Lung (tissue), 12 donors: Measurements from ENCODE around the gene DNAJC1. TPM values are rescaled to one million over a fixed set of nuclear protein-coding genes. Genes with fewer than 3 reads are reported as not detected.

ENCODE experiments used
- ATAC-seq: fragments of 200-7000 bp; cut with Tn5 transposase; one replicate; pipeline ENCODE4 v1.9.1; 2020; ENCODE audit warnings: moderate number of reproducible peaks; ENCODE audit not compliant: insufficient read depth, low FRiP score
- DNase-seq, 3 donors: peaks; one replicate each; pipeline ENCODE4 v3.0.0-alpha.2; 2013 to 2017
- H3K27ac ChIP-seq, 2 donors: one replicate each; pipeline ENCODE4 v1.5.1; 2013; ENCODE audit warnings: mild to moderate bottlenecking in 2 of 2, moderate library complexity in 2 of 2, control low read depth in 1 of 2, inconsistent platforms in 1 of 2, low read depth in 1 of 2, low read length in 1 of 2
- H3K27me3 ChIP-seq, 3 donors: one replicate each; pipeline ENCODE4 v1.5.1; 2013; ENCODE audit warnings: low read length in 2 of 3; ENCODE audit not compliant: control insufficient read depth in 3 of 3, insufficient read depth in 3 of 3
- H3K36me3 ChIP-seq, 4 donors: one replicate each; pipeline ENCODE4 v1.5.1; 2013; ENCODE audit warnings: low read length in 4 of 4, mild to moderate bottlenecking in 1 of 4, moderate library complexity in 1 of 4; ENCODE audit not compliant: control insufficient read depth in 4 of 4, insufficient read depth in 4 of 4
- H3K4me1 ChIP-seq, 5 donors: one replicate each; pipeline ENCODE4 v1.5.1; 2013; ENCODE audit warnings: low read length in 5 of 5, mild to moderate bottlenecking in 2 of 5, moderate library complexity in 1 of 5; ENCODE audit not compliant: control insufficient read depth in 5 of 5, insufficient read depth in 5 of 5
- H3K4me3 ChIP-seq: one replicate; pipeline ENCODE4 v1.5.1; 2013; ENCODE audit warnings: mild to moderate bottlenecking, control low read depth, moderate library complexity
- H3K9ac ChIP-seq, 2 donors: one replicate each; pipeline ENCODE4 v1.5.1; 2013; ENCODE audit warnings: low read length in 2 of 2, control low read depth in 1 of 2; ENCODE audit not compliant: insufficient read depth in 1 of 2
- H3K9me3 ChIP-seq, 4 donors: one replicate each; pipeline ENCODE4 v1.5.1; 2013; ENCODE audit warnings: low read length in 3 of 4, mild to moderate bottlenecking in 1 of 4, moderate library complexity in 1 of 4; ENCODE audit not compliant: control insufficient read depth in 4 of 4, insufficient read depth in 3 of 4
- WGBS, 2 donors: extraction: QIAGEN DNeasy Blood & Tissue Kit; methylation state at CpG; one replicate each; pipeline ENCODE4 v1.1.7; 2013; 5-methylcytosine and 5-hydroxymethylcytosine counted together
- polyA plus RNA-seq, 2 donors: library from polyadenylated mRNA; stranded (reverse); fragments of 200-250 nt; gene quantifications; one replicate each; pipeline ENCODE4 v1.2.1, GENCODE V29; 2013
- total RNA-seq, 2 donors: library from RNA; depleted of rRNA in 1 of 2; stranded (reverse); fragments of >200 nt in 1 of 2; gene quantifications; one replicate each; pipeline ENCODE4 v1.2.1, GENCODE V29; 2014 to 2021
- TF ChIP-seq, protein P1 (sequence below): IDR thresholded peaks from 2 replicates; pipeline ENCODE4 v1.5.1; 2012; ENCODE audit warnings: mild to moderate bottlenecking; ENCODE audit errors: control extremely low read depth, extremely low read depth
- donor health status: control.
- donor health status: control.
- donor health status: Bipolar disorder and iron deficiency.
- donor health status: healthy.
- donor health status: DM: yes; HTN: yes; CAD: no.

Gene DNAJC1
- total and polyA plus RNA-seq, 4 donors, result 31.0 to 38.2 (median 35.6) TPM

DNA sequence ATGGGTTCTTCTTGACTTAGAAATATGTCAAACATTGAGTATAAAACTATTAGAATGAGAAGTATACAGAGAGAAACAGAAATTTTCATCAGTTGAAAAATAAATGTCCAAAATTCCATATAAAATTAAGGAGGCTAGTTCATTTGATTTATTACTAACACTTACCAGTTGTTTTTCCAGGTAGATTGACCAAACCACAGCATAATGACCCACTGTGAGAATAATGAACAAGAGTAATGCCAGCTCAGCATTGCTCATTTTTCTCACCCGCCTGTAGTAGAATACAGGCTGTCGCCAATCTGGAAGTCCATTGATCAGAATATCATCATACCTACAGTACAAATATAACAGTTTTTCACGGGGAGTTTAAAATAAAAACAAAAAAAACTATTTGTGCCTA lies 82.9 kb downstream of the DNAJC1 start:
- Histone ChIP-seq H3K36me3 (peaks cover 0 to 1% (median 0%) of the 10 kb centered on the region in 4 donors), H3K27ac (no peak overlapping the region), H3K9me3 (no peaks in the 10 kb centered on the region), H3K27me3 (no peaks in the 10 kb centered on the region), H3K4me1 (no peaks in the 10 kb centered on the region), H3K9ac (no peak overlapping the region), H3K4me3 (no peak overlapping the region)
- 98 to 100% methylated on average over 3 of the region's 3 CpGs for WGBS, 2 donors
- no peak for DNase-seq
- ATAC-seq, result no peak
- TF ChIP-seq, protein P1, sequence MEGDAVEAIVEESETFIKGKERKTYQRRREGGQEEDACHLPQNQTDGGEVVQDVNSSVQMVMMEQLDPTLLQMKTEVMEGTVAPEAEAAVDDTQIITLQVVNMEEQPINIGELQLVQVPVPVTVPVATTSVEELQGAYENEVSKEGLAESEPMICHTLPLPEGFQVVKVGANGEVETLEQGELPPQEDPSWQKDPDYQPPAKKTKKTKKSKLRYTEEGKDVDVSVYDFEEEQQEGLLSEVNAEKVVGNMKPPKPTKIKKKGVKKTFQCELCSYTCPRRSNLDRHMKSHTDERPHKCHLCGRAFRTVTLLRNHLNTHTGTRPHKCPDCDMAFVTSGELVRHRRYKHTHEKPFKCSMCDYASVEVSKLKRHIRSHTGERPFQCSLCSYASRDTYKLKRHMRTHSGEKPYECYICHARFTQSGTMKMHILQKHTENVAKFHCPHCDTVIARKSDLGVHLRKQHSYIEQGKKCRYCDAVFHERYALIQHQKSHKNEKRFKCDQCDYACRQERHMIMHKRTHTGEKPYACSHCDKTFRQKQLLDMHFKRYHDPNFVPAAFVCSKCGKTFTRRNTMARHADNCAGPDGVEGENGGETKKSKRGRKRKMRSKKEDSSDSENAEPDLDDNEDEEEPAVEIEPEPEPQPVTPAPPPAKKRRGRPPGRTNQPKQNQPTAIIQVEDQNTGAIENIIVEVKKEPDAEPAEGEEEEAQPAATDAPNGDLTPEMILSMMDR, result no peak

DNA sequence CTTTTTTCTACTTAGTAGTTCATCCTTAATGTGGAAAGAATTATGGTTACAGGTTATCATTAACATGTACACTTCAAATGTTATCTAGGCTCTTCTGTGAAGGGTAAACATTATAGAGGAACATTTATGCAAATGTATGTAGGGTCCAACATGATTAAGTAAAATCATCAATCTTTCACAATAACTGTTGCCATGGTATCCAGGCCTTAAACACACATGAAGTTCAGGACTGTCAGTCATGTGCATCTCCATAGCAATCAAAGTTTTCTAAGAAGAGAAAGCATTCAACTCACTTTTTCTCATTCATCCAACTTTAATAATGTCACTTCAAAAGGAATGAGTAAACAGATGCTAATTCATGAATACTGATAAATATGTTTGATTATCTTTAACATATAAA lies 83.6 kb downstream of the DNAJC1 start:
- Histone ChIP-seq H3K9ac (no peak overlapping the region), H3K4me1 (no peaks in the 10 kb centered on the region), H3K9me3 (no peaks in the 10 kb centered on the region), H3K27ac (no peak overlapping the region), H3K36me3 (peaks cover 0 to 1% (median 0%) of the 10 kb centered on the region in 4 donors), H3K27me3 (no peaks in the 10 kb centered on the region), H3K4me3 (no peak overlapping the region)
- DNase-seq (no peak), ATAC-seq (no peak)
- TF ChIP-seq, protein P1, result no peak

DNA sequence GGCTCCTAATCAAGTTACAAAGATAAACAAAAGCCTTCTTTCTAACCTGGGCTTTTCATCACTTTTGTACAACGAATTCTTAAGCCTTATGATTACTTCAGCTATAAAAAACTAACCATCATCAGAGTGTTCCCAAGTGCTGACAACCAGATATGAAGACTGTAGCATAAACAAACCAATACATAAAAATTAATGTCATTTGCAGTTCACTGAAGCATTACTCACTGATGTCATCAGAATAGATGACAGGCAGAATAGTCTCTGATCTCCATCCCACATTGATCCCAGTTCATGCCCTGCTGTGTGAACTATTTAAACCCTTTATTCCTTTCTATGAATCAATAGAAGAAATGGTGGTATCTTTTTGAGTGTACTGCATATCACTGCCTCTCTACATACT lies 84.4 kb downstream of the DNAJC1 start:
- Histone ChIP-seq H3K4me1 (no peaks in the 10 kb centered on the region), H3K36me3 (peaks cover 0 to 1% (median 0%) of the 10 kb centered on the region in 4 donors), H3K4me3 (no peak overlapping the region), H3K9ac (no peak overlapping the region), H3K9me3 (no peaks in the 10 kb centered on the region), H3K27me3 (no peaks in the 10 kb centered on the region), H3K27ac (no peak overlapping the region)
- 73 to 74% methylated on average over 1 of the region's 1 CpG for WGBS, 2 donors
- TF ChIP-seq, protein P1, result no peak
- DNase-seq (no peak), ATAC-seq (no peak)

DNA sequence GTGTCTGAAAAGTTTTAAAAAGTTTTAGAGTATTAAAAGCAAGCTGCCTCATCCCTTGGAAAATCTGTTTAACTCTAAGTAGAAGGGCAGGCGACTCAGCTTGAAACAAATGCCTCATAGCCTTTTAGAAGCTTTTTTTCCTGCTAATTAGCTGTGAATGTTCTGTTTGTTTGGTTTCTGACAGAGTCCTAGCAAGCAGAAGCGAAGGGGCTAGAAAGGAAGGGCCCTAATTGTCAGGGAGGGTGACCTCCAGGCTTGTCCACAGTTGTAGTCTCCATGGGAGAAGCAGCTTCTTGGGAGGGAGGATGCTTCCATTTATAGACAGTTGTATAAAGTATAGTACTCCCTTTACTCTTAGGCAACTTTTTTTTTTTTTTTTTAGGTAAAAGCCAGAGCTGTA lies 90.9 kb downstream of the DNAJC1 start:
- H3K27ac ChIP-seq, result no peak overlapping the region
- no peak overlapping the region for H3K9ac ChIP-seq
- no peaks in the 10 kb centered on the region for H3K9me3 ChIP-seq
- H3K4me1 ChIP-seq, result peaks cover 0 to 9% (median 0%) of the 10 kb centered on the region in 5 donors
- peaks cover 0 to under 1% (median 0%) of the 10 kb centered on the region in 4 donors for H3K36me3 ChIP-seq
- ATAC-seq (no peak), DNase-seq (peak; percentile 49 to 81 (median 78))
- 85 to 92% methylated on average over 2 of the region's 2 CpGs for WGBS, 2 donors
- TF ChIP-seq, protein P1, result no peak
- H3K27me3 ChIP-seq, result no peaks in the 10 kb centered on the region
- no peak overlapping the region for H3K4me3 ChIP-seq
